RWPE2 (cell line): ENCODE results near the gene OBSCN.

Experiments
- ATAC-seq: fragments of 200-7000 bp; cut with Tn5 transposase; 3 replicates; pipeline ENCODE4 v1.9.1; 2021; ENCODE audit warnings: low read depth
- DNase-seq: peaks from one replicate; pipeline ENCODE4 v3.0.0-alpha.2; 2020; ENCODE audit warnings: low spot score
- H3K27ac ChIP-seq: fragments of 450-650 bp; 2 replicates; pipeline ENCODE4 v1.5.1; 2017; ENCODE audit warnings: mild to moderate bottlenecking; ENCODE audit not compliant: poor library complexity, severe bottlenecking
- H3K27me3 ChIP-seq: fragments of 250-450 bp; sonication (Bioruptor Pico); 2 replicates; pipeline ENCODE4 v1.5.1; 2021; ENCODE audit warnings: mild to moderate bottlenecking, moderate library complexity; ENCODE audit not compliant: insufficient read depth, poor library complexity, severe bottlenecking
- H3K36me3 ChIP-seq: fragments of 250-450 bp; sonication (Bioruptor Pico); 2 replicates; pipeline ENCODE4 v1.5.1; 2020; ENCODE audit warnings: low read depth, mild to moderate bottlenecking, moderate library complexity
- H3K4me1 ChIP-seq: fragments of 250-450 bp; sonication (Bioruptor Pico); 2 replicates; pipeline ENCODE4 v1.5.1; 2021; ENCODE audit warnings: mild to moderate bottlenecking, moderate library complexity; ENCODE audit not compliant: insufficient read depth, poor library complexity, severe bottlenecking
- H3K4me3 ChIP-seq: fragments of 250-450 bp; sonication (Bioruptor Pico); 2 replicates; pipeline ENCODE4 v1.5.1; 2021; ENCODE audit warnings: mild to moderate bottlenecking, moderate library complexity; ENCODE audit not compliant: severe bottlenecking
- H3K9me3 ChIP-seq: fragments of 250-450 bp; sonication (Bioruptor Pico); 2 replicates; pipeline ENCODE4 v1.5.1; 2021; ENCODE audit warnings: mild to moderate bottlenecking, moderate library complexity; ENCODE audit not compliant: severe bottlenecking
- TF ChIP-seq, protein P1 (sequence below): fragments of 450-650 bp; IDR thresholded peaks from one replicate; pipeline ENCODE4 v1.5.1; 2017; ENCODE audit warnings: mild to moderate bottlenecking, moderate library complexity; ENCODE audit not compliant: poor library complexity, severe bottlenecking

Gene OBSCN

DNA sequence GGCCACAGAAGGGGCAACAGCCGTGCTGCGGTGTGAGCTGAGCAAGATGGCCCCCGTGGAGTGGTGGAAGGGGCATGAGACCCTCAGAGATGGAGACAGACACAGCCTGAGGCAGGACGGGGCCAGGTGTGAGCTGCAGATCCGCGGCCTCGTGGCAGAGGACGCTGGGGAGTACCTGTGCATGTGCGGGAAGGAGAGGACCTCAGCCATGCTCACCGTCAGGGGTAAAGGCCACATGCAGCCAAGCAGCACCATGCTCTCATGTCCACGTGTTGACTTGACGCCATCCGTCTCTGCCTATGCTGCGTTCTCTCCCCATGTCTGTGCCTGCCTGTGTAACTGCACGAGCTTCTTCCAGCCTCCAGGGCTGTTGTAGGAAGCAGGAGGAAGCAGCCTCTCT, 85.5 kb downstream of the OBSCN start:
- Histone ChIP-seq H3K4me1 (no peaks in the 10 kb centered on the region), H3K9me3 (no peaks in the 10 kb centered on the region), H3K27ac (no peak overlapping the region), H3K36me3 (no peaks in the 10 kb centered on the region), H3K27me3 (no peaks in the 10 kb centered on the region), H3K4me3 (no peak overlapping the region)
- TF ChIP-seq, protein P1, sequence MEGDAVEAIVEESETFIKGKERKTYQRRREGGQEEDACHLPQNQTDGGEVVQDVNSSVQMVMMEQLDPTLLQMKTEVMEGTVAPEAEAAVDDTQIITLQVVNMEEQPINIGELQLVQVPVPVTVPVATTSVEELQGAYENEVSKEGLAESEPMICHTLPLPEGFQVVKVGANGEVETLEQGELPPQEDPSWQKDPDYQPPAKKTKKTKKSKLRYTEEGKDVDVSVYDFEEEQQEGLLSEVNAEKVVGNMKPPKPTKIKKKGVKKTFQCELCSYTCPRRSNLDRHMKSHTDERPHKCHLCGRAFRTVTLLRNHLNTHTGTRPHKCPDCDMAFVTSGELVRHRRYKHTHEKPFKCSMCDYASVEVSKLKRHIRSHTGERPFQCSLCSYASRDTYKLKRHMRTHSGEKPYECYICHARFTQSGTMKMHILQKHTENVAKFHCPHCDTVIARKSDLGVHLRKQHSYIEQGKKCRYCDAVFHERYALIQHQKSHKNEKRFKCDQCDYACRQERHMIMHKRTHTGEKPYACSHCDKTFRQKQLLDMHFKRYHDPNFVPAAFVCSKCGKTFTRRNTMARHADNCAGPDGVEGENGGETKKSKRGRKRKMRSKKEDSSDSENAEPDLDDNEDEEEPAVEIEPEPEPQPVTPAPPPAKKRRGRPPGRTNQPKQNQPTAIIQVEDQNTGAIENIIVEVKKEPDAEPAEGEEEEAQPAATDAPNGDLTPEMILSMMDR, result no peak
- DNase-seq (no peak), ATAC-seq (no peak)

DNA sequence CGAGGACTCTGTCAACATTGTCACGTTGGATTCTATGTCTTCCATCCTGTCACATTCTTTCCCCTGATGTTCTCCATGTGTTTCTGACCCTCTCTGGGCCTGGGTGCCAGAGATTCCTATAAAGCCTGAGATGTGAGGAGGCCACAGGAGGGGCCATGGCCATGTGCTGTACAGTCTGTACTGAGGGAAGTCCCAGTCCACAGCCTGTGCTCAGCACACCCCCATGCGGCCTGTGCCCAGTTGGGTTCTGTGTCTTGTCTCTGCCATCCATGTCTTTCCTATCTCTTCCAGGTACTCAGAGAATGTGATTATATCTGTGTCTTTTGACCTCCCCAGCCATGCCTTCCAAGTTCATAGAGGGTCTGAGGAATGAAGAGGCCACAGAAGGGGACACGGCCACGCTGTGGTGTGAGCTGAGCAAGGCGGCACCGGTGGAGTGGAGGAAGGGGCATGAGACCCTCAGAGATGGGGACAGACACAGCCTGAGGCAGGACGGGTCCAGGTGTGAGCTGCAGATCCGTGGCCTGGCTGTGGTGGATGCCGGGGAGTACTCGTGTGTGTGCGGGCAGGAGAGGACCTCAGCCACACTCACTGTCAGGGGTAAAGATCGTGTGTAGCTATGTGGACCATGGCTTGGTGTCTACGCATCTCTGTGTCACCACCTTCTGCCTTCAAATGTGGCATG, 86.1 kb downstream of the OBSCN start:
- TF ChIP-seq, protein P1, result no peak
- Histone ChIP-seq H3K4me3 (no peak overlapping the region), H3K27ac (no peak overlapping the region), H3K36me3 (no peaks in the 10 kb centered on the region), H3K4me1 (no peaks in the 10 kb centered on the region), H3K27me3 (no peaks in the 10 kb centered on the region), H3K9me3 (no peaks in the 10 kb centered on the region)
- DNase-seq, result no peak
- no peak for ATAC-seq

DNA sequence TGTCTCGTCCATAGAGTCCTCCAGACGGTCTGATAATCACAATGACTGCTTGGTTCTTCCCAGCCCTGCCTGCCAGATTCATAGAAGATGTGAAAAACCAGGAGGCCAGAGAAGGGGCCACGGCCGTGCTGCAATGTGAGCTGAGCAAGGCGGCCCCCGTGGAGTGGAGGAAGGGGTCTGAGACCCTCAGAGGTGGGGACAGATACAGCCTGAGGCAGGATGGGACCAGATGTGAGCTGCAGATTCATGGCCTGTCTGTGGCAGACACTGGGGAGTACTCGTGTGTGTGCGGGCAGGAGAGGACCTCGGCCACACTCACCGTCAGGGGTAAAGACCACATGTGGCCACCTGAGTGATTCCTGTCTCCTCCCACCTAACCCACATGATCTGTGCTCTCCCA, 86.9 kb downstream of the OBSCN start:
- no peaks in the 10 kb centered on the region for H3K27me3 ChIP-seq
- no peaks in the 10 kb centered on the region for H3K9me3 ChIP-seq
- no peaks in the 10 kb centered on the region for H3K36me3 ChIP-seq
- ATAC-seq (no peak), DNase-seq (no peak)
- TF ChIP-seq, protein P1, result no peak
- H3K27ac ChIP-seq, result no peak overlapping the region
- no peak overlapping the region for H3K4me3 ChIP-seq
- H3K4me1 ChIP-seq, result no peaks in the 10 kb centered on the region

DNA sequence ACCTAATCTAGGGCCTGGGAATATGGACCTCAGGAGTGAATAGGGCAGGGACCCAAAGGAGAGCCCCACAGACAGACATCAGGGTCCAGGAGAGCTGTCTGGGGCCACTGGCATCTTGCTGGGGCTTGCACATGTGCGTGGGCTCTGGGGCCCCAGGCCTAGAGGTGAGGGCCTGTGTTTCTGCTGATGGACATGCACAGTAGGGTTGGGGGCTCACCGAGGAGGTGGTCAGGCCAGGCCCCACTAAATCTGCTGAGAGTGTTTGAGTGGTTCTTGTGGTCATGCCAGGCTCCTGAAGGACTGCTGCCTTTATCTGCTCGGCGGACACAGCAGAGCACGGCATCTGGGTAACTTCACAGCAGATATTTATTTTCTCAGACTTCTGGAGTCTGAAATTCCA, 87.4 kb downstream of the OBSCN start:
- H3K9me3 ChIP-seq, result no peaks in the 10 kb centered on the region
- TF ChIP-seq, protein P1, result no peak
- H3K4me1 ChIP-seq, result no peaks in the 10 kb centered on the region
- no peaks in the 10 kb centered on the region for H3K27me3 ChIP-seq
- no peak overlapping the region for H3K4me3 ChIP-seq
- H3K27ac ChIP-seq, result no peak overlapping the region
- no peaks in the 10 kb centered on the region for H3K36me3 ChIP-seq
- DNase-seq (no peak), ATAC-seq (no peak)

DNA sequence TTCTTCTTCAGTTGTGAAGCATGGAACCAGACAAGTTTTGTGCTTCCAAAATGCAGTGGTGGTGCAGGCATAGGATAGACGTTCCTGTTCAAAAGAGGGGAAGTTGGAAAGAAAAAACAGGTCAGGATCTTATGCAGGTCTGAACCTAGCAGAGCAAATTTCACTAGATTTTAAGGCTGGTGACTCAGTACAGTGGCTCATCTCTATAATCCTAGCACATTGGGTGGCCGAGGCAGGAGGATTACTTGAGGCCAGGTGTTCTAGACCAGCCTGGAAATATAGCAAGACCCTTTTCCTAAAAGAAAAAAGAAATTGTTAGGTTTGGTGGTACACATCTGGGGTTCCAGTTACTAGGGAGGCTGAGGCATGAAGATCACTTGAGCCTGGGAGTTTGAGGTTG, 88.1 kb downstream of the OBSCN start:
- H3K27me3 ChIP-seq, result no peaks in the 10 kb centered on the region
- TF ChIP-seq, protein P1, result no peak
- H3K36me3 ChIP-seq, result no peaks in the 10 kb centered on the region
- no peak for ATAC-seq
- H3K4me3 ChIP-seq, result no peak overlapping the region
- no peak for DNase-seq
- no peak overlapping the region for H3K27ac ChIP-seq
- no peaks in the 10 kb centered on the region for H3K4me1 ChIP-seq
- no peaks in the 10 kb centered on the region for H3K9me3 ChIP-seq
